ENCODE results near the gene TMEM248. TPM values are rescaled to one million over a fixed set of nuclear protein-coding genes. Genes with fewer than 3 reads are reported as not detected.
"Not testable (repeated sequence)": the region's sequence is repeated elsewhere in the genome, so short reads cannot be mapped to it uniquely, and the experiment has no call there.

The TMEM248 gene
- total RNA-seq, 2 experiments from 2014 or later = 88.3 to 91.6 TPM

- Mint-ChIP-seq H3K36me3 (ENCODE audit: low read depth) (peaks cover 26% of the 10 kb centered on the region), H3K4me3 (peak within 1 kb of the TSS; percentile 98), H3K27ac (peak within 1 kb of the TSS; percentile 100), H3K4me1 (peaks cover 35% of the 10 kb centered on the region)
- DNase-seq = peak; percentile 99
- ChIA-PET POLR2A (interaction anchor here (2.1 to 4.1 kb wide), 4 partner anchors 23 to 342 kb away, joined by 5 to 51 read pairs (median 21); partner anchors contain the start of gene TMEM248), CTCF (interaction anchor here (2.6 kb wide), 1 partner anchor 152 kb away, joined by 12 read pairs; no protein-coding TSS in a partner anchor)
- not testable (repeated sequence) for H3K27me3 Mint-ChIP-seq, H3K9me3 Mint-ChIP-seq
These were observed 75.6 kb downstream of the TMEM248 start, which contains the start of gene TYW1 for GRCh38 chr7:66996444-66997191. TSS of gene TYW1 (plus strand) at chr7:66996833. CDS start at chr7:66996979, 146 bp downstream.

DNA sequence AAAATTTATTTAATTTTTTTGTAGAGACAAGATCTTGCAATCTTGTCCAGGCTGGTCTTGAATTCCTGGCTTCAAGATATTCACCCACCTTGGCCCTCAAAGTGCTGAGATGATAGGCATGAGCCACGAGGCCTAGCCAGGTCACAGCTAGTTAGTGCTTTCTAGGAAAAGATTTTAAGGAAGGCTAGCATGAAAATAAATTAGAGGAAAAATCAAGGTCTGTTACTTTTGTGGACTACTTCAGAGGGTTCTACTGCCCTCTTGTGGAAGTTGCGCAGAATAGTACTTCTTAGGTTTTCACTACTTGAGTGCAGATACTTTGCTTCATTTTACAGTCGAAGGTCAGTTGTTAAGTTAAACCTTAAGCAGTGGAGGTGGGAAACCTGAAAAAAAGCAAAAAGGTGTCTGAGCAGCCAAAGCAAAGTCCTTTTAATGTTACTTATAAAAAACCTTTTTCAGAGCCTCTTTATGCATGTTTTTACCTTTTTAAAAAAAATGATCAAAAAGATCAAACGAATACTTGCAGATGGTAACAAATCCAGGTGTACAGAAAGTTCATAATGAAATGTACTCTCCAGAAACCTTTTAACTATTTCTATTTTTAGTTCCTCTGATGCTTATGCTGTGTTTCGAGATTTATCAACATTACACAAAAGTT lies 79.7 kb downstream of the TMEM248 start:
- DNase-seq, H3K27me3 Mint-ChIP-seq, H3K27ac Mint-ChIP-seq, CTCF ChIA-PET, H3K9me3 Mint-ChIP-seq, H3K4me3 Mint-ChIP-seq, POLR2A ChIA-PET: not testable (repeated sequence)
- peaks cover 26% of the 10 kb centered on the region for H3K36me3 Mint-ChIP-seq (ENCODE audit: low read depth)
- peaks cover 17% of the 10 kb centered on the region for H3K4me1 Mint-ChIP-seq

GRCh38 chr7:67004145-67004544 lies 83.1 kb downstream of the TMEM248 start:
- POLR2A ChIA-PET = not testable (repeated sequence)
- peaks cover 41% of the 10 kb centered on the region for H3K36me3 Mint-ChIP-seq (ENCODE audit: low read depth)

DNA sequence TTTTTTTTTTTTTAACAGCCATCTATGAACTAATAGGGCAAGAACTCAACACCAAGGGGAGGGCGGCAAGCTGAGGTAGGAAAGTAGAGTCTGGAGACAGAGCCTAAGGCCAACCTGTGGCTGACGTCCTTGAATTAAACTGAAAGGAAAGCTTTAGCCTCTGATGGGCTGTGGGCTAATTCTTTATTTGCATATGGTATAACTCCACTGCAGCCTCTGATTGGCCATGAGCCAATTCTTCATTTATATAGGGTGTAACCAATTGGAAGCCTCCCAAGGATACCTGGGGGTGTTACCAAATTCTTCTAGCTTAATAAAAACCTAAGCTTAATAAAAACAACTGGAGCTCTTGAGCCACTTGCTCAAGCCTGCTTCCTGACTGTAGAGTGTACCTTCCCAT lies 85.9 kb downstream of the TMEM248 start:
- Mint-ChIP-seq H3K4me1 (peaks cover 3% of the 10 kb centered on the region), H3K27ac (no peak overlapping the region), H3K36me3 (ENCODE audit: low read depth) (peaks cover 40% of the 10 kb centered on the region), H3K4me3 (no peak overlapping the region), H3K9me3 (no peaks in the 10 kb centered on the region), H3K27me3 (no peaks in the 10 kb centered on the region)
- ChIA-PET CTCF (interaction anchor here (0.7 to 1.3 kb wide), 3 partner anchors 9 to 50 kb away, joined by 3 read pairs; no protein-coding TSS in a partner anchor), POLR2A (no interaction called here)
- DNase-seq = no peak

More at GRCh38 chr7:67004145-67004544, 83.1 kb downstream of the TMEM248 start:
- CTCF ChIA-PET, H3K4me3 Mint-ChIP-seq, H3K27ac Mint-ChIP-seq, H3K27me3 Mint-ChIP-seq, H3K4me1 Mint-ChIP-seq, H3K9me3 Mint-ChIP-seq, DNase-seq: not testable (repeated sequence)

Other genes with a start within 250 kb of the TMEM248 start
- gene RABGEF1, start 180.5 kb upstream of the TMEM248 start, total RNA-seq = 10 to 100 TPM; 22.1 to 24.2 TPM
- gene SBDS, start 74.4 kb downstream of the TMEM248 start, total RNA-seq = 10 to 100 TPM; 40.2 to 40.7 TPM
- gene TYW1, start 75.6 kb downstream of the TMEM248 start, total RNA-seq = 10 to 100 TPM; 12.4 to 15.2 TPM